Ovary (tissue), 9 donors: ENCODE data around the gene GPRIN3. TPM values are rescaled to one million over a fixed set of nuclear protein-coding genes. Genes with fewer than 3 reads are reported as not detected.

Source experiments
- DNase-seq, 5 donors: peaks; one replicate each; pipeline ENCODE4 v3.0.0-alpha.2; 2019 to 2020
- H3K27ac ChIP-seq, 2 donors: fragments of 200-600 bp; one replicate each; pipeline versions ENCODE4 v1.5.1 to v1.8.0; 2019 to 2022
- H3K27me3 ChIP-seq: fragments of 200-600 bp; one replicate; pipeline ENCODE4 v1.8.0; 2022
- H3K36me3 ChIP-seq: fragments of 200-600 bp; sonication (generic); one replicate; pipeline ENCODE4 v1.5.1; 2019
- H3K4me1 ChIP-seq: one replicate; pipeline ENCODE4 v1.8.1; 2013; ENCODE audit warnings: mild to moderate bottlenecking, moderate library complexity; ENCODE audit not compliant: insufficient read depth
- H3K4me3 ChIP-seq: fragments of 200-600 bp; sonication (generic); one replicate; pipeline ENCODE4 v1.5.1; 2017
- H3K9me3 ChIP-seq, 2 donors: fragments of 200-600 bp in 1 of 2; sonication (generic) in 1 of 2; one replicate each; pipeline versions ENCODE4 v1.5.1 to v1.8.1; 2013 to 2019; ENCODE audit warnings: mild to moderate bottlenecking in 1 of 2, moderate library complexity in 1 of 2
- CTCF ChIP-seq, 3 donors: fragments of 450-650 bp in 2 of 3; fragments of 200-600 bp in 1 of 3; IDR thresholded peaks; one replicate each; pipeline versions ENCODE4 v1.5.1 to v1.8.0; 2016 to 2022; ENCODE audit warnings: antibody characterized with exemption in 3 of 3, mild to moderate bottlenecking in 1 of 3
- EP300 ChIP-seq: sonication (generic); formaldehyde crosslinking; IDR thresholded peaks from one replicate; pipeline ENCODE4 v1.6.1; 2017; ENCODE audit warnings: antibody characterized with exemption
- POLR2A ChIP-seq: fragments of 450-650 bp; IDR thresholded peaks from one replicate; pipeline ENCODE4 v1.6.1; 2017; ENCODE audit warnings: antibody characterized with exemption, mild to moderate bottlenecking, moderate library complexity
- WGBS, 3 donors: extraction: QIAGEN DNeasy Blood & Tissue Kit in 1 of 3; methylation state at CpG; one replicate each; pipeline versions ENCODE4 v1.1.5 to v1.1.7; 2013 to 2017; 5-methylcytosine and 5-hydroxymethylcytosine counted together
- intact Hi-C, 4 donors: fragments of 100-400 bp; cut with DNase I; formaldehyde crosslinking; loops; one replicate each; pipeline versions ENCODE4 v1.11.0 to v1.15.1; 2022 to 2023
- polyA plus RNA-seq, 2 donors: library from polyadenylated mRNA; stranded (reverse); fragments of 200-250 nt in 1 of 2; fragments of 350-450 nt in 1 of 2; fragmentation: Illumina TruSeq in 1 of 2; extraction: RNeasy Lipid Tissue Mini Kit (QIAGEN cat#74804) in 1 of 2; gene quantifications; one replicate each; pipeline ENCODE4 v1.2.3, GENCODE V29; 2013 to 2014
- total RNA-seq, 7 donors: library from RNA; depleted of rRNA in 2 of 7; stranded (reverse); fragments of >200 nt in 2 of 7; fragmentation: NEBNext Ultra II Directional in 3 of 7; extraction: Animal tissue kit (Norgen Biotek cat#: 25700) in 3 of 7; gene quantifications; one replicate each; pipeline versions ENCODE4 v1.1.0 to v1.2.4, GENCODE V29; 2016 to 2023
- donor health status: DM: no; HTN: no; CAD: no; lungs with moderate emphysema.
- donor health status: DM: no; HTN: no; CAD: no.
- donor health status: Bipolar disorder and iron deficiency.
- donor health status: DM: yes; HTN: yes; CAD: no.
- donor health status: DM: no; HTN: no; CAD: no.
- donor health status: DM: yes; HTN: yes; CAD: no.

Gene GPRIN3
- total and polyA plus RNA-seq, 9 donors = 1.0 to 6.8 (median 3.7) TPM

GRCh38 chr4:89226665-89227574 is 80.7 kb downstream of the GPRIN3 start:
- H3K36me3 ChIP-seq = no peaks in the 10 kb centered on the region
- intact Hi-C loops = loop anchor here in 3 of 4 donors (2.0 to 5.0 kb wide), 2 partner anchors 205 to 208 kb away; no protein-coding TSS in a partner anchor
- peak; percentile 73 to 80 (median 77) for DNase-seq
- 31 to 35% (median 32%) methylated on average over 9 of the region's 9 CpGs for WGBS, 3 donors
- no peak overlapping the region for H3K4me3 ChIP-seq
- peak; percentile 57 to 74 (median 64) for TF ChIP-seq CTCF (IDR thresholded peaks at IDR 0.05)
- no peak for TF ChIP-seq POLR2A
- no peaks in the 10 kb centered on the region for H3K4me1 ChIP-seq
- no peaks in the 10 kb centered on the region for H3K9me3 ChIP-seq
- no peak overlapping the region for H3K27ac ChIP-seq
- no peaks in the 10 kb centered on the region for H3K27me3 ChIP-seq

- H3K36me3 ChIP-seq = no peaks in the 10 kb centered on the region
- TF ChIP-seq CTCF (IDR thresholded peaks at IDR 0.05) (no peak), EP300 (no peak), POLR2A (no peak)
- H3K4me3 ChIP-seq = no peak overlapping the region
- no peaks in the 10 kb centered on the region for H3K27me3 ChIP-seq
- intact Hi-C loops = no loop called here
- no peaks in the 10 kb centered on the region for H3K4me1 ChIP-seq
- no peak overlapping the region for H3K27ac ChIP-seq
- WGBS, 3 donors = 57 to 78% (median 62%) methylated on average over 2 of the region's 2 CpGs
- DNase-seq = no peak
- H3K9me3 ChIP-seq = no peaks in the 10 kb centered on the region
Measured at GRCh38 chr4:89222170-89222569, 85.4 kb downstream of the GPRIN3 start.

GRCh38 chr4:89221167-89221867 is 86.3 kb downstream of the GPRIN3 start:
- intact Hi-C loops = no loop called here
- no peaks in the 10 kb centered on the region for H3K27me3 ChIP-seq
- 82 to 90% (median 82%) methylated on average over 2 of the region's 2 CpGs for whole genome bisulfite sequencing, 3 donors

More at GRCh38 chr4:89221167-89221867, 86.3 kb downstream of the GPRIN3 start:
- Histone ChIP-seq H3K4me1 (no peaks in the 10 kb centered on the region), H3K36me3 (no peaks in the 10 kb centered on the region), H3K4me3 (no peak overlapping the region), H3K27ac (no peak overlapping the region), H3K9me3 (no peaks in the 10 kb centered on the region)
- DNase-seq = no peak
- no peak for TF ChIP-seq POLR2A
- no peak for TF ChIP-seq CTCF (IDR thresholded peaks at IDR 0.05)
- no peak for TF ChIP-seq EP300
